ENCODE results near the gene NRG3.

Gene NRG3

GRCh38 chr10:81884856-81885255 lies 9.9 kb downstream of the NRG3 start:
- DNase-seq (ENCODE audit: low spot score): no peak

GRCh38 chr10:81885491-81885890 lies 10.5 kb downstream of the NRG3 start:
- DNase-seq (ENCODE audit: low spot score): no peak

DNA sequence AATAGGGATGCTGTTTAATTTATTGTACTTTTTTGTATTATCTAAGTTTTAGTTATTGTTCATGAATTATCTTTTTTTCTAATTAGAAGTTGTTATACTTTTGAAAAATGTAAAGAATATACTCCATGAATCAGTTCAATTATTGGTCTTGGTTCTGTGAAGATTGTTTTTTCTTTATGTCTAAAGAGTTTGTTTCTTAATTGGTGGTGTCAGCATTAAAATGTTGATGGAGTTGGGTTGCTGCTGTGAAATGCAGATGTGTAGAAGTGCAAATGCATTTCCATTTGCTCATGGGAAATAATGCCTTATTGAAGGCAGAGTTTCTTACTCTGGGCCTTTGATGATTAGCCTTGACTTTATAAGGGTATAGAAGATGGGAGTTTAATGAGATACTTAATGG lies 11.9 kb downstream of the NRG3 start:
- DNase-seq (ENCODE audit: low spot score): no peak

DNA sequence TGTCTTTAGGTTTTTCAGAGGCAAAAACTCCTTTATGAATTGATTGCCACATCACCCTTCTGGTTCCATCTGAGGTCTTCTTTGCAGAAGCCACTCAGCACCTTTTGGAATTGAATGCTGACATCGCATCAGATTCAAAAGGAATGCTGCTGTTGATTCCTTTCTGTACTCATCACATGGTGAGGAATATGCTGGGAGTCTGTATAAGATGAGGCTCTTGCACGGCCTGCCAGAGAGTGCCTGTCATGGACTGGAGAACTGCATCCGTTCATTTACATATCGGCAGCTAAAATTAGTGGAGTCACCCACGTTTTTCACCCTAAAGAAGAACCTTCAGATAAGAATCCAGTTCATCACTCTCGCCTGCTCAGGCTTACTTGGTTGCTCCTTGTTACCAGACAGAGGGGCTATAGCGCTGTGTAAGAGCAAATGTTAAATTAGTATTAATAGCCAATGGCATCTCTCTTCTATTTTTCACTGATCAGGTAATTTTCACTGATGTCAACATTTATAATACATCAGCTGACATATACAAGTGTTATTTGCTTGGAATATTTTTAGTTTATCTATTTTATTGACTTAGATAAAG lies 14.3 kb downstream of the NRG3 start:
- no peak for DNase-seq (ENCODE audit: low spot score)

DNA sequence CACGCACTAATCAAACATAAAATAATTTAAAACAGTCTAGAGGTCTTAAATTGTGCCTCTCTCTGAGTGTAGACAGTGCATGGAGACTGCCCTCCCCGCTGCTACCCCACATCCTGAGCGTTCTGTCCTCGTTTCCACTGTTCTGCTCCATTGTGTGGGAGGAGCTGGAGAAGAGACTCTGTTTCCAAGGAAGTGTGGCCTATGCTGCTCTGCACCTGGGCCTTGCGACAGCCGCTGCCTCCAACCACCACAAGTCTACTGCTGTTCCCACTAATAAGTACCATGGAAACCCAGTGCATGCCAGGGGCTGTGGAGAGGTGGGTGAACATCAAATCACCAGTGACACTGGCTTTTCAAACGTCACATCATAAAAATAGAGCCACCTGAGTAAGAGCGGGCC lies 19.6 kb downstream of the NRG3 start:
- DNase-seq (ENCODE audit: low spot score): peak; percentile 54

DNA sequence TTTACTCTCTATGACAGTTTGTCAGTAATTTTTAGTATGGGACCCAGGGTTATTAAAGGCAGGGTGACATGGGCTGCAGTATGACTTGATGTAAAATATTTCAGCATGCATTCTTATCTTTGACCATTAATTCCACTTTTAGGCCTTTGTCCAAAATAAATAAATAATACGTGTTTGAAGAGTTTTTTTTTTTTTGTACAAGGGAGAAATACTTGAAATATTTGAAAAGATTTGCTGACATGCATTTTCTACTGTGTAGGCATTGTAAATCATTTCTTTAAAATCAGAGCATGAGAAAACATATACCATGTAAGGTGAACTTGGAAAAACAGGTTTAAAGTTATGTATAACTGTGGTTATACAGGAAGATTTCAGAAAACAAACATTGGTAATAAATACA lies 23.5 kb downstream of the NRG3 start:
- DNase-seq (ENCODE audit: low spot score): no peak

DNA sequence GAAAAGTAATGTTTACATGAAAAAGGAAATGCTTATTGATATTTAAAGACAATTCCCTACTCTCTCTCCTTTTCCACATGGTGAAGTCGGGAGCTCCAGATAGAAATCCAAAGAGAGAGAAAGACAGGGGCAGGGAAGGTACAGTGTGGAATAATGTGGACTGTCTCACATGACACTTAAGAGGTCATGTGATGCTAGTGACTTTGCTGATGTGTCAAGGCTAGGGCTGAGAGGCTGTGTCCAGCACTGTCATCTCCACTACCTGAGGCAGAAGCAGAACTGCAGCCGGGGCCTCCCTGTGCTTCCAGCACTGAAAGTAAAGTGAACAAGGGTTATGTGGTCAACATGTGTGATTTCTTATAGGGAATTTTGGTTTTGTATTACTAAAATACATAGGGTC lies 26.0 kb downstream of the NRG3 start:
- no peak for DNase-seq (ENCODE audit: low spot score)

- no peak for DNase-seq (ENCODE audit: low spot score)
Measured at GRCh38 chr10:81903472-81903871, 28.5 kb downstream of the NRG3 start.

GRCh38 chr10:81905161-81905560 lies 30.2 kb downstream of the NRG3 start:
- DNase-seq (ENCODE audit: low spot score): no peak

GRCh38 chr10:81909453-81909852 lies 34.5 kb downstream of the NRG3 start:
- DNase-seq (ENCODE audit: low spot score): peak; percentile 14

DNA sequence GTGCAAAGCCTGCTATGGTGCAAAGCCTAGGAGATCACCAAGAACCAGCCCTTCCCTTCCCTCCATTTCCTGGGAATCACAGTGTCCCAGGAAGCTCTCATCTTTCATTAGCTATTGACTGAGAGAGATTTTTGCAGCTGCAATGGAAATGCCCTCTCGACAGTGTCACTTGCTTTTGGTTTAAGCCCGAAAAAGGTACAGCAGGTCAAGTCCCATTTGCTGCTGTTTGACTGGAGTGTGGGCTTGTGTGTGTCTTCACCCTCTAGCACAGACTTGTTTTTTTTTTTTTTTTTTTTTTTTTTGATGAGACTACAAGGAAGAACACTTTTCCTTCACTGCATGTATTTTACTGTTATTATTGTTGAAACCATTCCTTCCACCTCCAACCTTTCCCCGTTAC lies 36.3 kb downstream of the NRG3 start:
- DNase-seq (ENCODE audit: low spot score): no peak

DNA sequence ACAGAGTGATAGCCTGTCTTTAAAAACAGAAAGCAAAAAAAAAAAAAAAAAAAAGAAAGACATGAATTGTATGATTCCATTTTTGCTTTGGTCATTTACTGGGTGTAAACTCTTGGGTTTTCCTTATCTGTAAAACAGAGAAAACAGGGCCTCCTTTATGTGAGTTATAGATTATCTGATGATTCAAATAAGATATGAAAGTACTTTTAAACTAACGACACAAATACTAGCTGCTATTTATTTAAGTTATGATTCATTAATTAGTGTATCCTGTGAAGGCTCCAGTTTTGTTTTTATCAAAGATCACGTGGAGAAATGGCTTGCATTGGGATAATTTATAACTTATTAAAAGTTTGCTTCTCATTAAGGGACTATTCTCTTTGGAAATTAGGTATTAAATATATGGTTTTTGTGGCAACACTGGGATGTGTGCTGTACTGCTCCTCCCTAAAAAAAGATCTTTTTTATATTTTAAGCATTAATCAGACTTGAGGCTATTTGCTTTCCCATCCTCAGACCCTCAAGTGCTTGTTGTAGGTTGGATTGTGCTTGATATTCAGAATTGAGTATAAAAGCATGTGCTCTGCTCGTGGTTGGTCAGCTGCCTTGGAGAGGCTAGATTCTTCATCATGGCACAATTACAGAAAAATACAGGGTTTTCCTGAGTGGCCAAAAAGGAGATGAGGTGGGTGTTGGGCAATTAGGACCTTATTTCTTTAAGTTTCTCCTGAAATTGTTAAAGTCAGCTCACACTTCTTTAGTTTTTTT lies 39.9 kb downstream of the NRG3 start:
- DNase-seq (ENCODE audit: low spot score): no peak

DNA sequence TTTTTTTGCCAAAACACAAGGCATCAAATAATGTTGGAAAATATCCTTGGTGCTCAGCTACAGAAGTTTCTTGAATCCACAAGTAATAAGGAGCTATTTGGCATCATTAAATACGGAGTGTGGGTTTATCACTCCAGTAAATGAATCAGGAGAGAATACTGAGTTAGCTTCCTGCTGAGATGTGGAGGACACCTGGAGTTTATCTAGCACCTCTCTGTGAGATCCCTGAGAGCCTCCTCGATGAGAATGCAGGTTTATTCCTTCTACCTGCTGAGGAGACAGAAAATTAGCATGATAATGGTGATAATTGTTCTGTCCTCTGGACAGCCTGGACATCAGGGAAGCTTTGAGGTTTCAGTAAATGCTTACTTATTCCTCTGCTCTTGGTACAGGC lies 40.5 kb downstream of the NRG3 start:
- no peak for DNase-seq (ENCODE audit: low spot score)

DNA sequence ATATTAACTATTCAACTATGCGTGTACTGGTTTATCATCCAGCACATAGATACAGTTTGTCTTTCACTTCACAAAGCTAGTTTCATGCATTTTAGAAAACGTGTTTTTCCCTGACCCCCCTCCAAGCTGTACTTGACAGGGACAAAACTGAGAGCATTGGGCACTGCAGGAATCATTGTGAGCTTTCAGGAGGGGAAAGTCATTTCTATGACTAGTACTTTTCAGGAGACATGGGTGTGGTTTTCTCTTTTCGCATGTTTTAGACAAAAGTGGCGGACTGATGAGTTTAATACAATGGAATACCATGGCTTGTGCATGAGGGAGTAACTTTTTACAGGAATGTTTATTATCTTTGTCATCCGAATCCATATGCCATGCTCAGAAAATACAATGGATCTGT lies 42.7 kb downstream of the NRG3 start:
- DNase-seq (ENCODE audit: low spot score): no peak

- no peak for DNase-seq (ENCODE audit: low spot score)
Measured at GRCh38 chr10:81918766-81919165, 43.8 kb downstream of the NRG3 start.

DNA sequence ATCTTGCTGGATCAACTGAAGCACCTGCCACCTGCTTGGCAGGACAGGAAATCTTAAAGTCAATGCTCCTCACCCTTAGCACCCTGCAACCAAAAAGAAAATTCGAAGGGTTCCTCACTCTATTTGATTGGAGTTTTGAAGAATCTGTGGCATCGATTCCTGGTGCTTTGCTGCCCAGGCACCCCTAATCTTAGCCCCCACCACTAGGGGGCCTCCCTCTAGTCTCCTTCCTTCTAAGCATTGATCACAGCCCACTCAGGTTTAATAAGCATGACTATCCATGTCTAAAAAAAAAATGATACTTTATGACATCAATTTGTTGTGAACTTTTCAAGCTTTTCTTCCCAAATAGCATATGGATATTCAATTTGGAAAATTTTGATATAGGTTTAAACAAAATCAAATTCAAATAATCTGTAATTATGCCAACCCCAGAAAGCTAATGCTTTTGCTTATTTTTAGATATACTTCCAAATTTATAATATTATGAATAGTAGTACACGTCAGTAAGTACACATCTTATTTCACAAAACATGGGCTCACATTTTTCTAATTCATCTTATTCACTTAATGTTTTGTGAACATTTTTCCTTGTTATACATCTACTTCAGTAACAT lies 45.3 kb downstream of the NRG3 start:
- no peak for DNase-seq (ENCODE audit: low spot score)

GRCh38 chr10:81928119-81928518 lies 53.1 kb downstream of the NRG3 start:
- DNase-seq (ENCODE audit: low spot score): no peak

DNA sequence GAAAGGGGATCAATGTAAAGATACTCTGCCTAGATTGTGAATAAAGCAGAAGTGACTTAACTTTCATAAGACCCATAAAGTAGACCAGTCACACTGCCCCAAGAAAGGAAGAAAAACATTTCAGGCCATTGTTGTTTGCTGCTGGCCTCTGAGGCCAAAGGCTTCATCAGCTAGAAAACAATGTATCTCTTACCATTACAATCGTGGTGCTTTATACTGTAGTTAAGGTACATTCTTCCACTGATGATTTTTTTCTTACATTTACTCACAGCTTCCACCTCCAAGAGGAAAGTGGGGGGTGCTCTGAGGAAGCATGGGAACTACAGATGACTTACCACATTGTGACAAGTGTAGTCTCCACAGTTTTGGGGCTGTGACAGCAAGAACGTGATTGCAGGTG lies 68.6 kb downstream of the NRG3 start:
- DNase-seq (ENCODE audit: low spot score): no peak

GRCh38 chr10:81944609-81945008 lies 69.6 kb downstream of the NRG3 start:
- no peak for DNase-seq (ENCODE audit: low spot score)

GRCh38 chr10:81949283-81949682 lies 74.3 kb downstream of the NRG3 start:
- no peak for DNase-seq (ENCODE audit: low spot score)

DNA sequence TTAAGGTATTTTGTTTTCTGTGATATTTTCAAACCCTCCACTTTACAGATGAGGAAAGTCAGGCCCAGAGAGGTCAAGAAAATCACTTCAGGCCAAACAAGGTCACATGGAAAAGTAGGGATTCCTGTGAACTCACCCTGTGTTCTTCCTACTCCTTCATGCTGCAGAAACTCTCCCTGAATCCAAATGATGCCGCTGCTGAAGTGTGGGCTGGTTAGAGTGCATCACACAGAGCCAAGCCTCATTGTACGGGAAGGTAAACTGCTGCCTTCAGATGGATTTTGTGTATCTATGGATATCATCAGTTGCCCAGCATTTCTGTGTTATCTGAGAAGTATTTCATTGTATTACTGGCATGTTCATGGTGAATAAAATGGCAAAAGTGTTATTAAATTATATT lies 75.4 kb downstream of the NRG3 start:
- no peak for DNase-seq (ENCODE audit: low spot score)

- DNase-seq (ENCODE audit: low spot score): no peak
Measured at GRCh38 chr10:81953420-81953819, 78.4 kb downstream of the NRG3 start.

GRCh38 chr10:81957976-81958375 lies 83.0 kb downstream of the NRG3 start:
- DNase-seq (ENCODE audit: low spot score): no peak

GRCh38 chr10:81959016-81959415 lies 84.0 kb downstream of the NRG3 start:
- DNase-seq (ENCODE audit: low spot score): no peak

All from Ammon's horn (tissue), 1 donor.